Stimulated activated CD4-positive, alpha-beta T cell treated with anti-CD3 and anti-CD28 coated beads, Interleukin-15, amount 100 ng/mL, for 1 hour (primary cell): ENCODE data around the gene RACK1.
A peak's percentile ranks its signal among the peaks of the same experiment; 100 is the strongest.
"Not testable (repeated sequence)": the region's sequence is repeated elsewhere in the genome, so short reads cannot be mapped to it uniquely, and the experiment has no call there.

Experiments
- DNase-seq, 2 donors: peaks; one replicate each; pipeline ENCODE4 v3.0.0-alpha.2; 2020; ENCODE audit warnings: low read depth in 1 of 2, low spot score in 1 of 2

RACK1 gene

GRCh38 chr5:181217111-181217802 lies 26.4 kb downstream of the RACK1 start:
- DNase-seq = peak in 1 of 2 donors; percentile 34

GRCh38 chr5:181215997-181216989 lies 27.4 kb downstream of the RACK1 start:
- no peak for DNase-seq

GRCh38 chr5:181214249-181214648 lies 29.5 kb downstream of the RACK1 start:
- not testable (repeated sequence) for DNase-seq

GRCh38 chr5:181212934-181213333 lies 30.8 kb downstream of the RACK1 start:
- no peak for DNase-seq

DNA sequence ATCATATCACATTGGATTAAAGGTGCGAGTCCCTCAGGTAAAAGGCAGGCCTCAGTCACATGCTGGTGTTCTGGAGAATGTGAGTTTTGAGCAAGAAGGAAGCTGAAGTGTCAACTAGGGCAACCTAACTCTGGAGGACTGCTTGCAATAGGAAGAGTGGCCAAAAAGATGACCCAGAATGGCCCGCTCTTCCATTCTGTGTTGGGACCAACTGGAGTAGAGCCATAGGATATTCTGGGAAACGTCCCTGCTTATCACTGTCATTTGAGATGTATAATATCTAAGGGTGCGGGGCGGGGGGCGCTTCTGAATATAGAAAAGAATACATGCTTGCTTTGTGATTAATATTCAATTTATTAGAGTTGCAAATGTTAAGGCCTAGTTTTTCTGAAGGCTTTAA lies 31.6 kb downstream of the RACK1 start:
- no peak for DNase-seq

GRCh38 chr5:181211208-181211607 lies 32.5 kb downstream of the RACK1 start:
- DNase-seq = no peak

DNA sequence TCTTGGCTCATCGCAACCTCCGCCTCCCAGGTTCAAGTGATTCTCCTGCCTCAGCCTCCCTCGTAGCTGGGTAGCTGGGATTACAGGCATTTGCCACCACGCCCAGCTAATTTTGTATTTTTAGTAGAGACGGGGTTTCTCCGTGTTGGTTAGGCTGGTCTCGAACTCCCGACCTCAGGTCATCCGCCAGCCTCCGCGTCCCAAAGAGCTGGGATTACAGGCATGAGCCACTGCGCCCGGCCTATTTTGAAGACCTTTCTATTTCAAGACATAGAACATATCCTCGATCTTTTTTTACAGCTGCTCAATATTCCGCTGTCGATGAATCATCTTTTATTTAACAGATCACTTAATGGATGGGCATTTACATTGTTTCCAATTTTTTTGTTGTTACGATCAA lies 33.0 kb downstream of the RACK1 start:
- DNase-seq = not testable (repeated sequence)

DNA sequence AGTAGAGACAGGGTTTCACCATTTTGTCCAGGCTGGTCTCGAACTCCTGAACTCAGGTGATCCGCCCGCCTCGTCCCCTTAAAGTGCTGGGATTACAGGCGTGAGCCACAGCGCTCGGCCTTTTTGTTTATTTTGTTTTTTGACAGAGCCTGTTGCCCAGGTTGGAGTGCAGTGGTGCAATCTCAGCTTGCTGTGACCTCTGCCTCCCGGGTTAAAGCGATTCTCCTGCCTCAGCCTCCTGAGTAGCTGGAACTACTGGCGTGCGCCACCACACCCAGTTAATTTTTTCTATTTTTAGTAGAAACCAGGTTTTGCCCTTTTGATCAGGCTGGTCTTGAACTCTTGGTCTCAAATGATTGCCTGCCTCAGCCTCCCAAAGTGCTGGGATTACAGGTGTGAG lies 33.6 kb downstream of the RACK1 start:
- DNase-seq = not testable (repeated sequence)

- not testable (repeated sequence) for DNase-seq
Observed at GRCh38 chr5:181209006-181209405, 34.7 kb downstream of the RACK1 start.

DNA sequence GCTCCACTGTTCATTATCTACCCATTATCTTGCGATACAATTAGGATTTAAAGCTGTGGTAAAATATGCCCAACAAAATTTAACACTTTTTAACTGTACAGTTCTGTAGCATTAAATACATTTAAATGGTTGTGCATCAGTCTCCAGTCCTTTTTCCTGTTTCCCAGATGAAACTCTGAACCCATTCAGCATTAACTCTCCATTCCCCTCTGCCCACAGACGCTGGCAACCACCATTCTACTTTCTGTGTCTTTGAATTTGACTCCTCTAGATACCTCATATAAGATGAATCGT lies 35.8 kb downstream of the RACK1 start:
- no peak for DNase-seq

DNA sequence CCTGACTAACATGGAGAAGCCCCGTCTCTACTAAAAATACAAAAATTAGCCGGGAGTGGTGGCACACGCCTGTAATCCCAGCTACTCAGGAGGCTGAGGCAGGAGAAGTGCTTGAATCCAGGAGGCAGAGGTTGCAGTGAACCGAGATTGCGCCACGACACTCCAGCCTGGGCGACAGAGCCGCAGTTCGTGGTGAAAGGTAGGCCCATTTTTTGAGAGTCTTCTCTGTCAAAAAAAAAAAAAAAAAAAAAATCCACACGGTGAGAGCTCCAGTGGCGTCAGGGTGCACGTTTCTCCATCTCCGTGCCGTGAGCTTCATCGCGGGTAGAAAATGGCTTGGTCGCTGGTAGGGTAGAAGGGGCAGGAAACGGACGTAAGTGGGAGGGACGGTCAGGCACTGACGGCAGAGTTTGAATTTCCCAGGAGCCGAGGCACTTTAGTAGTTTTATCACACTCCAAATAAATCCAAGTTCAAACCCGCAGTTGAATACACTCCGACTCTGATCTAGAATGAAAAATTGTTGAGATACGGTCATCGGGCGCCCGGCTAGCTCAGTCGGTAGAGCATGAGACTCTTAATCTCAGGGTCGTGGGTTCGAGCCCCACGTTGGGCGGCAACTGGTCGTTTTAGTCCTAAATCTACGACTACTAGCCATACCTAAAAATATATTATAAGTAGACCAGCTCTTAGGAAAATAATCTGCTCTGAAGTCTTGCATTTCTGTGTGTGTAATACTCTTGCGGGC lies 36.3 kb downstream of the RACK1 start:
- DNase-seq = peak; percentile 49 to 84

DNA sequence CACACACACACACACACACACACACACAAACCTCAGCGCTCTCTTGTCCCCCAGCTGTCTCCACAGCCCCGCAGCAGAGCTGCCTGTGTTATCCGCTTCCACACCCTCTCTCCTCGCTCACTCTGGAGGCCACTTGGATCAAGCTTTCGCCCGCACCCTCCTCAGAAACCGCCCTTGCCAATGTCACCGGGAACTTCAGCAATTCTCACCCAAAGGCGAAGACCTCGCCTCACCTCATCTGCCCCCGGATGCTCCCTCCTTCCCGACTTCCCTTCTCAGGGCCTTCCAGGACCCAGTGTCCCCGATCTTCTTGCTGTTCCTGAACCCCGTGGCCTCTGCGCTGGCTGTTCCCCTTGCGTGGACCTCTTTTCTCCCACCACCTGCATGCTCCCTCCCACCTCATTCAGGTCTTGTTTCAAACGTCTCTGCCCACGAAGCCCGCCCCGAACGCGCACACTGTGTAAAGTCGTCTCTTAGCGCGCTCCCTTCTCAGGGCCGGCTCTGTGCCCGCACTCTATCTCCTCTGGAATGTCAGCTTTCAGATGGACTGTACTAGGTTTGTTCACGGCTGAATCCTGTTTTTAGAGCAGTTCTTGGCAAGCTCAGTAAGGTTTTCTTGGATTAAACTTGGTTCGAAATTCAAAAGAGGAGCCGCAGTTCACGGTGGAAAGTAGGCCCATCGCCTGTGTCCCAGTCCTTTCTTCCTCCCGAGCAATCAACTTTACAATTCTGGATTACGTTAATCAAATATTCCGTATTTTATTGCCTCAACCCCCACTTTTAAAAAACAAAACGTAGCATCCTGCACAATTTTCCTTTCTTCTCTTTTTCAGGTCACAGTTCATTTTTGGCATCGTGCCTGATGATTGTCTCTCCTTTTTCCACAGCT lies 37.7 kb downstream of the RACK1 start:
- no peak for DNase-seq

DNA sequence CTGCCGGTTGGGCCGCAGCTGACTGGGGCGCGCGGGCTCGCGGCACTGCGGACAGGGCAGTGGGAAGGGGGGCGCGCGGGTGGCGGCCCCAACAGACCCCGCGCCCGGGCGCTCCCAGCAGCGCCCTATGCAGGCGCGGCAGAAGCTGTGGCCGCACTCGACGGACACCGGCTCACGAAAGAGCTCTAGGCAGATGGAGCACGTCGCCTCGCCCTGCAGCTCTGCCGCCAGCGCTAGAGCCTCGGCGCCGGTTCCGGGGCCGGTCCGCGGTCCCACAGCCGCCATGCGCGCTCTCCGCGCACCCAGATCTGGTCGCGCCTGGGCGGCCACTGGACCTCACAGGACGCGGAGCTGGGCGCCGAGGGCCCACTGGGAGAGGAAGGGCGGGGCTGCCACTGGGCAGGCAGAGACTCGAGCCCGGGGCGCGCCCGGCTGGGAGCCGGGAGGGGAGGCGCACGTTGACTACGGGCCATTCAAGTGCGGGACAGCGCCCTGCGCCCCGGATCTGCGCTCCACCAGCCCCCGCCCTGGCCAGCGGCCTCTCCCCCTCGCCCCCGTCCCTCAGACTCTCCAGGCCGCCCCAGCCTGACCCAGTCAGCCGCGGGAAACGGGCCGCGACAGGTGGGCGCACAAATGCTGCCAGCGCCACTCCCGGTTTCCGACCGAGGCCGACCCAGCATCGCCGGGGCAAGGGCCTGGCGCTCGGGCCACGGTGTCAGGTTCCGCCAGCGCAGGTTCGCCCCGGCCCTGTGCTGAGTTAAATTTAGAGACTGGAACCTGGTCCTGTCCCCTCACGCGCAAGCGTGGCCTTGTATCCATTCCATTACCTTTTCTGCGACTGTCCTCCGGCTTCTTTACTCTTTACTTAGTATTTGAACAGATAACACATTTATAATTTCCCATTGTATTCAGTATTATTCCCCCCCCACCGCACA lies 38.6 kb downstream of the RACK1 start, which contains the start of gene TRIM7:
TRIM7 (minus strand) TSS at position 371 of the 935 bp plus-strand sequence; CDS start at position 285, 86 bp downstream.
- no peak for DNase-seq

DNA sequence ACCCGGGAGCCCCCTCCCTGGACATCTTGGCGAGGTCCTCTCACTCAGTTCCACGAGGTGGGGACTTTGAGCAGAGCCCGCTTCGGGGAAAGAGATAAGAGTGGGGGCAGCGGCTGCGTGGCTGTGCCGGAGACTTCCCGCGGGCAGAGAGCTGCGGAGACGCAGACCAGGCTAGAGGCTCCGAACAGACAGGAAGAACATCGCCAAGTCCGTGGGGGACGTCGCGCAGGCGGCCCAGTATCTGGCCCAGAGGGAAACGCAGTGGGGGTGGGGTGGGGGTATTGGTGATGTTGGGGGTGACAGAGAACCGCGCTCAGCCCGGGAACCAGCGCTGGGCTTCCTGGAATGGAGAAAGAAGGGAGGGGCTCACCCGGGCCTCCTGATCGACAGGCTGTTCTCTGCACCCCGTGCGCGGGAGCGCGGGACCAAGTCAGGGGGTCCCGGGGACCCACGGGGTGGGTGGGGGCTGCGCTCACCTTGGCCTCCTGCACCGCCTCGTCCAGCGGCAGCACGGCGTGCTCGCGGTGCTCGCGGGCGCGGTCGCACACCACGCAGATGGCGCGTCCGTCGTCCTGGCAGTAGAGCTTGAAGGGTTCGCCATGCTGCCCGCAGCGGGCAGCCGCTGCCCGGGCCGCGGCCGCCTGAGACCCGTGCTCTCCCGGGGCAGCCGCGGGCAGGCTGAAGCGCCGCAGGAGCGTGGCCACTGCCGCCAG lies 39.4 kb downstream of the RACK1 start:
- DNase-seq = no peak

DNA sequence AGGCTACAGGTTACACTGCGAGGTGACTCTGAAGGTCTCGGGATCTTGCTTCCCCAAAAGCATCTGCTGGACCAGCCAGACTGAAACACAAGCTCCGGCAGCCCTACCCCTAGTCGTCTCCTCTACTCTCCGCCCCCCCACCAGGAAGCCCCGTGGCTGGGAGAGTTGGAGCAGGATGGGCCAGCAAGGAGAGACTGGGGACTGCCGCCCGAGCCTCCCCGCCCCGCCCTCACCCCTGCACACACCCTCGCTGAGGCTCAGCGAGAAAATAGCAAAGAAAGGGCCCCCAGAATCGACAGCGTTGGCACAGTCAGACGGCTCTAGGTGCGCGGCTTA lies 40.0 kb downstream of the RACK1 start:
- no peak for DNase-seq

GRCh38 chr5:181203093-181203711 lies 40.5 kb downstream of the RACK1 start:
- no peak for DNase-seq

GRCh38 chr5:181200816-181201215 lies 42.9 kb downstream of the RACK1 start:
- DNase-seq = no peak

GRCh38 chr5:181199881-181200638 lies 43.6 kb downstream of the RACK1 start:
- no peak for DNase-seq
